H9 (cell line): ENCODE measurements around the gene FPR2. TPM values are rescaled to one million over a fixed set of nuclear protein-coding genes. Genes with fewer than 3 reads are reported as not detected.

ENCODE experiments used
- DNase-seq: peaks from one replicate; pipeline ENCODE4 v3.0.0-alpha.2; 2017
- H2AFZ ChIP-seq: one replicate; pipeline ENCODE4 v1.6.1; 2013; ENCODE audit warnings: mild to moderate bottlenecking, low read length, control low read depth, moderate library complexity
- H2AK5ac ChIP-seq: 2 replicates; pipeline ENCODE4 v1.6.1; 2013; ENCODE audit warnings: low read length, control low read depth, mixed read lengths; ENCODE audit not compliant: insufficient read length
- H2BK120ac ChIP-seq: one replicate; pipeline ENCODE4 v1.6.1; 2013; ENCODE audit warnings: low read depth, mild to moderate bottlenecking, low read length, control low read depth, inconsistent platforms; ENCODE audit not compliant: poor library complexity, severe bottlenecking
- H2BK12ac ChIP-seq: 2 replicates; pipeline ENCODE4 v1.6.1; 2013; ENCODE audit warnings: low read length, control low read depth, mixed read lengths, low read depth; ENCODE audit not compliant: insufficient read length
- H2BK15ac ChIP-seq: 2 replicates; pipeline ENCODE4 v1.6.1; 2013; ENCODE audit warnings: low read depth, low read length, control low read depth
- H2BK20ac ChIP-seq: one replicate; pipeline ENCODE4 v1.6.1; 2013; ENCODE audit warnings: low read depth, mild to moderate bottlenecking, low read length, control low read depth, inconsistent platforms; ENCODE audit not compliant: poor library complexity, severe bottlenecking
- H2BK5ac ChIP-seq: 2 replicates; pipeline ENCODE4 v1.6.1; 2013; ENCODE audit warnings: low read length, control low read depth, mixed read lengths; ENCODE audit not compliant: insufficient read length
- H3K14ac ChIP-seq: 2 replicates; pipeline ENCODE4 v1.6.1; 2013; ENCODE audit warnings: low read length, control low read depth; ENCODE audit not compliant: insufficient read depth
- H3K18ac ChIP-seq: 2 replicates; pipeline ENCODE4 v1.6.1; 2013; ENCODE audit warnings: low read depth, mild to moderate bottlenecking, mixed read lengths, low read length, control low read depth; ENCODE audit not compliant: insufficient read length
- H3K23ac ChIP-seq: 2 replicates; pipeline ENCODE4 v1.6.1; 2013; ENCODE audit warnings: low read length, control low read depth, mixed read lengths, low read depth; ENCODE audit not compliant: insufficient read length
- H3K23me2 ChIP-seq: 2 replicates; pipeline ENCODE4 v1.6.1; 2013; ENCODE audit warnings: low read depth, mild to moderate bottlenecking, mixed read lengths, low read length, control low read depth; ENCODE audit not compliant: insufficient read length, poor library complexity, severe bottlenecking
- H3K27ac ChIP-seq: 2 replicates; pipeline ENCODE4 v1.5.1; 2013; ENCODE audit warnings: low read length, control low read depth, mixed read lengths, low read depth; ENCODE audit not compliant: insufficient read length
- H3K27me3 ChIP-seq: 2 replicates; pipeline ENCODE4 v1.6.1; 2013; ENCODE audit warnings: low read length, control low read depth, inconsistent platforms; ENCODE audit not compliant: insufficient read depth
- H3K4ac ChIP-seq: 2 replicates; pipeline ENCODE4 v1.6.1; 2013; ENCODE audit warnings: low read depth, mild to moderate bottlenecking, control low read depth, inconsistent platforms, low read length, moderate library complexity
- H3K4me1 ChIP-seq: 2 replicates; pipeline ENCODE4 v1.6.1; 2013; ENCODE audit warnings: low read length, control low read depth, inconsistent platforms; ENCODE audit not compliant: insufficient read depth
- H3K4me2 ChIP-seq: 2 replicates; pipeline ENCODE4 v1.6.1; 2013; ENCODE audit warnings: low read length, control low read depth, mixed read lengths; ENCODE audit not compliant: insufficient read length, insufficient read depth
- H3K56ac ChIP-seq: 2 replicates; pipeline ENCODE4 v1.6.1; 2013; ENCODE audit warnings: low read depth, mild to moderate bottlenecking, mixed read lengths, low read length, control low read depth; ENCODE audit not compliant: insufficient read length
- H3K79me1 ChIP-seq: 2 replicates; pipeline ENCODE4 v1.6.1; 2013; ENCODE audit warnings: low read depth, mild to moderate bottlenecking, moderate library complexity, low read length, control low read depth, inconsistent platforms; ENCODE audit not compliant: insufficient read depth, poor library complexity, severe bottlenecking
- H3K79me2 ChIP-seq: 2 replicates; pipeline ENCODE4 v1.6.1; 2013; ENCODE audit warnings: low read length, control low read depth, inconsistent platforms; ENCODE audit not compliant: insufficient read depth
- H3K9ac ChIP-seq: 2 replicates; pipeline ENCODE4 v1.6.1; 2013; ENCODE audit warnings: low read length, control low read depth, mixed read lengths; ENCODE audit not compliant: insufficient read length; ENCODE audit errors: extremely low read depth
- H3K9me3 ChIP-seq: one replicate; pipeline ENCODE4 v1.6.1; 2013; ENCODE audit warnings: low read depth, low read length, inconsistent platforms; ENCODE audit not compliant: control insufficient read depth
- H3T11ph ChIP-seq: one replicate; pipeline ENCODE4 v1.6.1; 2013; ENCODE audit warnings: mild to moderate bottlenecking, low read length, control low read depth, inconsistent platforms
- H4K20me1 ChIP-seq: one replicate; pipeline ENCODE4 v1.6.1; 2013; ENCODE audit not compliant: control insufficient read depth, insufficient read length, insufficient read depth
- H4K5ac ChIP-seq: 2 replicates; pipeline ENCODE4 v1.6.1; 2013; ENCODE audit warnings: low read depth, mild to moderate bottlenecking, mixed read lengths, low read length, control low read depth; ENCODE audit not compliant: insufficient read length
- H4K8ac ChIP-seq: replicated peaks from 2 replicates; pipeline ENCODE4 v1.6.1; 2013; ENCODE audit warnings: low read length, control low read depth, mixed read lengths, low read depth; ENCODE audit not compliant: insufficient read length
- H4K91ac ChIP-seq: 2 replicates; pipeline ENCODE4 v1.6.1; 2013; ENCODE audit warnings: low read depth, mild to moderate bottlenecking, moderate library complexity, mixed read lengths, low read length, control low read depth; ENCODE audit not compliant: insufficient read length
- H3K27ac Mint-ChIP-seq, 3 experiments: 2 replicates in 2 of 3; 3 replicates in 1 of 3; pipeline ENCODE4 v1.8.0; 2020 to 2021; ENCODE audit warnings: mixed read lengths in 3 of 3, mild to moderate bottlenecking in 1 of 3, moderate library complexity in 1 of 3
- H3K27me3 Mint-ChIP-seq: 2 replicates; pipeline ENCODE4 v1.8.0; 2021; ENCODE audit warnings: low read depth, mild to moderate bottlenecking, moderate library complexity, mixed read lengths
- H3K36me3 Mint-ChIP-seq, 3 experiments: 2 replicates in 2 of 3; 3 replicates in 1 of 3; pipeline ENCODE4 v1.8.0; 2020 to 2021; ENCODE audit warnings: low read depth in 3 of 3, mixed read lengths in 3 of 3; ENCODE audit not compliant: insufficient read depth in 1 of 3
- H3K4me1 Mint-ChIP-seq, 2 experiments: 2 replicates each; pipeline ENCODE4 v1.8.0; 2020; ENCODE audit warnings: mixed read lengths in 2 of 2
- H3K4me3 Mint-ChIP-seq, 2 experiments: 2 replicates in 1 of 2; 3 replicates in 1 of 2; pipeline ENCODE4 v1.8.0; 2020 to 2021; ENCODE audit warnings: mild to moderate bottlenecking in 2 of 2, mixed read lengths in 2 of 2, moderate library complexity in 1 of 2
- H3K9me3 Mint-ChIP-seq, 2 experiments: 2 replicates in 1 of 2; 3 replicates in 1 of 2; pipeline ENCODE4 v1.8.0; 2020; ENCODE audit warnings: mild to moderate bottlenecking in 2 of 2, mixed read lengths in 2 of 2, moderate library complexity in 1 of 2
- CTCF ChIP-seq: fragments of 200-600 bp; sonication (generic); conservative IDR thresholded peaks from 3 replicates; pipeline ENCODE4 v1.8.0; 2021; ENCODE audit warnings: antibody characterized with exemption, mild to moderate bottlenecking
- WGBS: extraction: QIAGEN DNeasy Blood & Tissue Kit; methylation state at CpG from one replicate; pipeline ENCODE4 v1.1.7; 2013; ENCODE audit warnings: missing lambda C conversion rate, low lambda C conversion rate, mixed read lengths; ENCODE audit not compliant: insufficient read length; ENCODE audit errors: extremely low coverage; 5-methylcytosine and 5-hydroxymethylcytosine counted together
- total RNA-seq: library from RNA; stranded (reverse); gene quantifications from 2 replicates; pipeline ENCODE4 v1.2.1, GENCODE V29; 2021

The FPR2 gene
- total RNA-seq, 1 experiment from 2014 or later = not detected

DNA sequence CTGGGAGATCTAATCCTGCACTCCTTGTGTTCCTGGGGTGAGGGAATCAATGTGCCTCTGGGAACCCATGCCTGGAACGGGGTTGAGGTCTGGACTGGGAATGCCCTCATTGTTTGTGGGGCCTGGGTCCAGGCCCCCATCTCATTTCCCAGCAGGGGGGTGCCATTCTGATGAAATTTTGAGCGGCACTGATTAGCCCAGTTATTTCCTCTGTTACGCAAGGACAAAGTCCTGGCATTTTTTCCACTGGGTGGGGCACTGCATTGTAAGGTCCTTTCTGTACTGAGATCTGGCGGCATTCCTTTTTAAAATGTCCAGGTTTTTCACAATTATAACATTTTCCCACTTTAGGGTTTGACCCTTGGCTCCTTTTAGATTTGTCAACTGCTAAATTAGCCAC lies 48.8 kb downstream of the FPR2 start:
- Histone ChIP-seq H3K23me2 (no peaks in the 10 kb centered on the region), H3K79me1 (no peaks in the 10 kb centered on the region), H4K91ac (no peak overlapping the region), H3K27ac (no peak overlapping the region), H2BK20ac (no peak overlapping the region), H2BK120ac (no peak overlapping the region), H4K20me1 (no peaks in the 10 kb centered on the region), H3K18ac (no peak overlapping the region), H3K27me3 (no peaks in the 10 kb centered on the region), H3K14ac (no peak overlapping the region), H3K9me3 (peaks cover 4% of the 10 kb centered on the region), H2AFZ (no peak overlapping the region), H3T11ph (no peak overlapping the region), H4K5ac (no peak overlapping the region), H3K23ac (no peak overlapping the region), H2BK12ac (no peak overlapping the region), H4K8ac (no peak overlapping the region), H3K4me2 (no peak overlapping the region), H3K4ac (no peak overlapping the region), H3K9ac (no peak overlapping the region), H3K56ac (no peak overlapping the region), H2BK15ac (no peak overlapping the region), H2BK5ac (no peak overlapping the region), H2AK5ac (no peak overlapping the region), H3K79me2 (no peaks in the 10 kb centered on the region), H3K4me1 (no peaks in the 10 kb centered on the region)
- H3K9me3 Mint-ChIP-seq = peaks cover 89 to 91% of the 10 kb centered on the region in 2 experiments
- no peaks in the 10 kb centered on the region for H3K27me3 Mint-ChIP-seq
- TF ChIP-seq CTCF = no peak
- peaks cover 0 to 18% of the 10 kb centered on the region in 2 experiments; a peak in 2 of 4 replicates for H3K4me1 Mint-ChIP-seq
- H3K4me3 Mint-ChIP-seq = no peak overlapping the region
- no peak overlapping the region for H3K27ac Mint-ChIP-seq
- no CpG with 5 or more reads among the region's 4 CpGs for WGBS
- DNase-seq = no peak
- peaks cover 8 to 39% (median 13%) of the 10 kb centered on the region in 3 experiments; a peak in 6 of 7 replicates for H3K36me3 Mint-ChIP-seq
